ENCODE results near the gene STRADB. TPM values are rescaled to one million over a fixed set of nuclear protein-coding genes. Genes with fewer than 3 reads are reported as not detected.

The STRADB gene
- total RNA-seq, 1 experiment from 2014 or later = 17.4 TPM

DNA sequence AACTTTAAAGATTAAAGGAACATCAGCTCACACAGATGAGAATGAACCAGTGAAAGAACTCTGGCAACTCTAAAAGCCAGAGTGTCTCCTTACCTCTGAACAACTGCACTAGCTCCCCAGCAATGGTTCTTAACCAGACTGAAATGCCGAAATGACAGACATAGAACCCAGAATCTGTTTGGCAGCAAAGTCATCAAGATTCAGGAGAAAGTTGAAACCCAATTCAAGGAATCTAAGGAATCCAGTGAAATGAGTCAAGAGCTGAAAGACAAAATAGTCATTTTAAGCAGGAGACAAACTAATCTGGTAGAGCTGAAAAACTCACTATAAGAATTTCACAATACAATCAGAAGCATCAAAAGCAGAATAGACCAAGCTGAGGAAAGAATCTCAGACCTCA lies 72.0 kb downstream of the STRADB start:
- no peak overlapping the region for H3K4me2 ChIP-seq (ENCODE audit: low read length)
- POLR2A ChIA-PET = no interaction called here
- H3K9me3 ChIP-seq (ENCODE audit: control insufficient read depth in 1 of 2, insufficient read depth in 1 of 2, low read depth in 1 of 2, low read length in 2 of 2) = peaks cover 0 to 5% of the 10 kb centered on the region in 2 experiments; a peak in 1 of 4 replicates
- H3K36me3 ChIP-seq (ENCODE audit: control insufficient read depth in 1 of 2, insufficient read depth in 2 of 2, low read length in 2 of 2) = no peaks in the 10 kb centered on the region
- H3K27ac ChIP-seq (ENCODE audit: low read depth, low read length) = no peak overlapping the region
- intact Hi-C loops (cut with micrococcal nuclease) = no loop called here
- H2AFZ ChIP-seq (ENCODE audit: low read depth, low read length, poor library complexity, severe bottlenecking) = no peak overlapping the region
- no peak overlapping the region for H3K4me3 ChIP-seq (replicated peaks in 1 of 2; ENCODE audit: low read depth in 1 of 2, low read length in 2 of 2)
- no TSS peak for BruUV-seq (replicated peaks)
- no peaks in the 10 kb centered on the region for H3K79me2 ChIP-seq (ENCODE audit: insufficient read depth, low read length)
- DNase-seq (ENCODE audit: low read depth, low spot score) (no peak), ATAC-seq (no peak)
- TF ChIP-seq EZH2 (IDR thresholded peaks at IDR 0.05) = no peak
- no peak for TF ChIP-seq SIN3A (IDR thresholded peaks at IDR 0.05; ENCODE audit: low read depth)
- no peak for TF ChIP-seq YY1 (IDR thresholded peaks at IDR 0.05; ENCODE audit: extremely low read depth, insufficient replicate concordance, low read depth, low read length)
- TF ChIP-seq RAD21 (IDR thresholded peaks at IDR 0.05; ENCODE audit: low read depth) = no peak
- TF ChIP-seq, protein P1, sequence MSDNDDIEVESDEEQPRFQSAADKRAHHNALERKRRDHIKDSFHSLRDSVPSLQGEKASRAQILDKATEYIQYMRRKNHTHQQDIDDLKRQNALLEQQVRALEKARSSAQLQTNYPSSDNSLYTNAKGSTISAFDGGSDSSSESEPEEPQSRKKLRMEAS (IDR thresholded peaks at IDR 0.05) = no peak
- no peak for TF ChIP-seq REST (IDR thresholded peaks at IDR 0.05; ENCODE audit: low read depth)
- TF ChIP-seq EZH2phosphoT487 (IDR thresholded peaks at IDR 0.05; ENCODE audit: borderline replicate concordance) = no peak
- TF ChIP-seq ELF1 (IDR thresholded peaks at IDR 0.05; ENCODE audit: borderline replicate concordance, low read depth) = no peak
- no peak for TF ChIP-seq EGR1 (IDR thresholded peaks at IDR 0.05; ENCODE audit: low read depth)
- TF ChIP-seq SP1 (IDR thresholded peaks at IDR 0.05; ENCODE audit: low read depth) = no peak
- no peak for TF ChIP-seq FOSL1 (IDR thresholded peaks at IDR 0.05; ENCODE audit: low read depth)
- TF ChIP-seq, protein P2, sequence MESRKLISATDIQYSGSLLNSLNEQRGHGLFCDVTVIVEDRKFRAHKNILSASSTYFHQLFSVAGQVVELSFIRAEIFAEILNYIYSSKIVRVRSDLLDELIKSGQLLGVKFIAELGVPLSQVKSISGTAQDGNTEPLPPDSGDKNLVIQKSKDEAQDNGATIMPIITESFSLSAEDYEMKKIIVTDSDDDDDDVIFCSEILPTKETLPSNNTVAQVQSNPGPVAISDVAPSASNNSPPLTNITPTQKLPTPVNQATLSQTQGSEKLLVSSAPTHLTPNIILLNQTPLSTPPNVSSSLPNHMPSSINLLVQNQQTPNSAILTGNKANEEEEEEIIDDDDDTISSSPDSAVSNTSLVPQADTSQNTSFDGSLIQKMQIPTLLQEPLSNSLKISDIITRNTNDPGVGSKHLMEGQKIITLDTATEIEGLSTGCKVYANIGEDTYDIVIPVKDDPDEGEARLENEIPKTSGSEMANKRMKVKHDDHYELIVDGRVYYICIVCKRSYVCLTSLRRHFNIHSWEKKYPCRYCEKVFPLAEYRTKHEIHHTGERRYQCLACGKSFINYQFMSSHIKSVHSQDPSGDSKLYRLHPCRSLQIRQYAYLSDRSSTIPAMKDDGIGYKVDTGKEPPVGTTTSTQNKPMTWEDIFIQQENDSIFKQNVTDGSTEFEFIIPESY (IDR thresholded peaks at IDR 0.05; ENCODE audit: extremely low read depth, insufficient replicate concordance, low read length) = no peak
- no peak for TF ChIP-seq JUND (IDR thresholded peaks at IDR 0.05)
- no peak for TF ChIP-seq POLR2AphosphoS5 (IDR thresholded peaks at IDR 0.05; ENCODE audit: low read depth, low read length)
- TF ChIP-seq ZFX (IDR thresholded peaks at IDR 0.05) = no peak
- TF ChIP-seq ATF3 (IDR thresholded peaks at IDR 0.05) = no peak
- TF ChIP-seq TCF7L2 (IDR thresholded peaks at IDR 0.05; ENCODE audit: borderline replicate concordance, extremely low read depth, insufficient read depth, insufficient read length) = no peak
- TF ChIP-seq POLR2A (IDR thresholded peaks at IDR 0.05; ENCODE audit: borderline replicate concordance, extremely low read depth, insufficient read depth, insufficient read length) = no peak
- RAD21 ChIA-PET (ENCODE audit: low non-redundant PET in 1 of 2, low total read pairs in 2 of 2, uncharacterized antibody in 2 of 2, unreplicated experiment in 2 of 2) = no interaction called here
- no peaks in the 10 kb centered on the region for H4K20me1 ChIP-seq (ENCODE audit: insufficient read depth)
- no peaks in the 10 kb centered on the region for H3K9me2 ChIP-seq (ENCODE audit: insufficient read depth)
- CTCF ChIA-PET = no interaction called here
- H3K27me3 ChIP-seq (ENCODE audit: insufficient read depth, low read length) = no peaks in the 10 kb centered on the region
- H3K4me1 ChIP-seq (ENCODE audit: control insufficient read depth in 1 of 2, insufficient read depth in 2 of 2, low read length in 2 of 2) = no peaks in the 10 kb centered on the region
- H3K9ac ChIP-seq (ENCODE audit: low read length) = no peak overlapping the region

Measured in HCT116 (cell line).